RWPE1 (cell line): ENCODE data around the gene RALGAPB.
A peak's percentile ranks its signal among the peaks of the same experiment; 100 is the strongest.

Source experiments
- CTCF ChIA-PET: fragments of 350-600 bp; sonication (Branson Sonifier 250); formaldehyde crosslinking; extraction: SDS; loops from one replicate; lab custom pipeline; 2021; lab: Yijun Ruan, JAX
- POLR2A ChIA-PET: fragments of 400-600 bp; formaldehyde crosslinking; extraction: SDS; loops from one replicate; lab custom pipeline; 2020; ENCODE audit warnings: antibody characterized with exemption; ENCODE audit not compliant: low non-redundant PET; lab: Yijun Ruan, JAX
- DNase-seq: peaks from one replicate; pipeline ENCODE4 v3.0.0; 2012; ENCODE audit warnings: low spot score
- H3K27ac ChIP-seq: fragments of 450-650 bp; 2 replicates; pipeline ENCODE4 v1.5.1; 2017
- CTCF ChIP-seq: fragments of 450-650 bp; conservative IDR thresholded peaks from 2 replicates; pipeline ENCODE4 v1.5.1; 2017; ENCODE audit warnings: low read depth, mild to moderate bottlenecking

RALGAPB gene

GRCh38 chr20:38514947-38515346 lies 42.3 kb downstream of the RALGAPB start:
- CTCF ChIA-PET: interaction anchor here (0.7 kb wide), 1 partner anchor 80 kb away, joined by 3 read pairs; the partner anchor contains the start of gene SNHG17
- no peak overlapping the region for H3K27ac ChIP-seq

GRCh38 chr20:38515631-38516030 lies 43.0 kb downstream of the RALGAPB start:
- TF ChIP-seq CTCF: no peak
- ChIA-PET POLR2A (no interaction called here), CTCF (interaction anchor here (0.7 kb wide), 1 partner anchor 81 kb away, joined by 3 read pairs; the partner anchor contains the start of gene SNHG17)
- DNase-seq: no peak
- H3K27ac ChIP-seq: no peak overlapping the region

More at GRCh38 chr20:38514947-38515346, 42.3 kb downstream of the RALGAPB start:
- POLR2A ChIA-PET: no interaction called here
- no peak for DNase-seq
- TF ChIP-seq CTCF: no peak

- TF ChIP-seq CTCF: no peak
- no peak overlapping the region for H3K27ac ChIP-seq
- CTCF ChIA-PET: interaction anchor here (1.0 to 1.4 kb wide), 2 partner anchors 22 to 73 kb away, joined by 4 read pairs; no protein-coding TSS in a partner anchor
- no peak for DNase-seq
- POLR2A ChIA-PET: no interaction called here
Measured at GRCh38 chr20:38519426-38519825, 46.8 kb downstream of the RALGAPB start.

- POLR2A ChIA-PET: no interaction called here
Measured at GRCh38 chr20:38520261-38520660, 47.6 kb downstream of the RALGAPB start.

GRCh38 chr20:38523697-38524096 lies 51.1 kb downstream of the RALGAPB start:
- peak; percentile 90 for DNase-seq
- POLR2A ChIA-PET: no interaction called here
- CTCF ChIA-PET: interaction anchor here (0.6 to 1.0 kb wide), 3 partner anchors 16 to 233 kb away, joined by 3 to 7 read pairs (median 5); no protein-coding TSS in a partner anchor
- TF ChIP-seq CTCF: no peak
- H3K27ac ChIP-seq: no peak overlapping the region

More at GRCh38 chr20:38520261-38520660, 47.6 kb downstream of the RALGAPB start:
- CTCF ChIA-PET: interaction anchor here (0.6 to 1.4 kb wide), 4 partner anchors 14 to 695 kb away, joined by 3 to 7 read pairs (median 4); partner anchors contain the start of gene RALGAPB
- no peak for TF ChIP-seq CTCF
- no peak overlapping the region for H3K27ac ChIP-seq
- peak; percentile 57 for DNase-seq

GRCh38 chr20:38528167-38528566 lies 55.5 kb downstream of the RALGAPB start:
- DNase-seq: no peak
- CTCF ChIA-PET: interaction anchor here (1.2 to 1.3 kb wide), 2 partner anchors 20 to 439 kb away, joined by 4 to 6 read pairs; no protein-coding TSS in a partner anchor
- no peak for TF ChIP-seq CTCF
- POLR2A ChIA-PET: no interaction called here
- no peak overlapping the region for H3K27ac ChIP-seq
